GM23248 (cell line): Measurements from ENCODE around the gene GABPB1. TPM values are rescaled to one million over a fixed set of nuclear protein-coding genes. Genes with fewer than 3 reads are reported as not detected.

ENCODE experiments used
- DNase-seq: peaks from one replicate; pipeline ENCODE4 v3.0.0-alpha.2; 2015
- H2AFZ ChIP-seq: fragments of 200-600 bp; sonication (generic); 2 replicates; pipeline ENCODE4 v1.6.1; 2016; ENCODE audit warnings: antibody characterized with exemption
- H3F3A ChIP-seq: fragments of 200-600 bp; sonication (generic); 2 replicates; pipeline ENCODE4 v1.6.1; 2016; ENCODE audit warnings: mild to moderate bottlenecking, antibody characterized with exemption, mixed run types; ENCODE audit not compliant: insufficient read depth
- H3K27ac ChIP-seq: fragments of 200-600 bp; sonication (generic); 2 replicates; pipeline ENCODE4 v1.5.1; 2016; ENCODE audit warnings: mild to moderate bottlenecking
- H3K27me3 ChIP-seq: fragments of 200-600 bp; sonication (generic); replicated peaks from 2 replicates; pipeline ENCODE4 v1.6.1; 2016; ENCODE audit warnings: mild to moderate bottlenecking; ENCODE audit not compliant: insufficient read depth
- H3K36me3 ChIP-seq: fragments of 200-600 bp; sonication (generic); 2 replicates; pipeline ENCODE4 v1.6.1; 2016; ENCODE audit warnings: low read depth, mild to moderate bottlenecking
- H3K4me1 ChIP-seq: fragments of 200-600 bp; sonication (generic); 2 replicates; pipeline ENCODE4 v1.6.1; 2016; ENCODE audit warnings: mild to moderate bottlenecking; ENCODE audit not compliant: insufficient read depth
- H3K4me2 ChIP-seq: fragments of 200-600 bp; sonication (generic); one replicate; pipeline ENCODE4 v1.6.1; 2016; ENCODE audit warnings: mild to moderate bottlenecking; ENCODE audit not compliant: unreplicated experiment
- H3K4me3 ChIP-seq: fragments of 200-600 bp; sonication (generic); 2 replicates; pipeline ENCODE4 v1.5.1; 2016; ENCODE audit warnings: mild to moderate bottlenecking
- H3K79me2 ChIP-seq: fragments of 200-600 bp; sonication (generic); 2 replicates; pipeline ENCODE4 v1.6.1; 2016; ENCODE audit warnings: mild to moderate bottlenecking; ENCODE audit not compliant: insufficient read depth
- H3K9ac ChIP-seq: fragments of 200-600 bp; sonication (generic); 2 replicates; pipeline ENCODE4 v1.6.1; 2016; ENCODE audit warnings: mild to moderate bottlenecking
- H3K9me2 ChIP-seq: fragments of 200-600 bp; sonication (generic); 2 replicates; pipeline ENCODE4 v1.6.1; 2016; ENCODE audit warnings: mixed run types, mild to moderate bottlenecking, moderate library complexity; ENCODE audit not compliant: insufficient read depth
- H3K9me3 ChIP-seq: fragments of 200-600 bp; sonication (generic); one replicate; pipeline ENCODE4 v1.6.1; 2017; ENCODE audit warnings: low read depth
- H4K20me1 ChIP-seq: fragments of 200-600 bp; sonication (generic); 2 replicates; pipeline ENCODE4 v1.6.0; 2016; ENCODE audit not compliant: insufficient read depth
- EZH2 ChIP-seq: fragments of 200-600 bp; sonication (generic); IDR thresholded peaks from 2 replicates; pipeline ENCODE4 v1.6.1; 2018; ENCODE audit warnings: antibody characterized with exemption, mild to moderate bottlenecking; ENCODE audit not compliant: insufficient read depth, poor library complexity, severe bottlenecking
- EZH2phosphoT487 ChIP-seq: fragments of 200-600 bp; sonication (generic); IDR thresholded peaks from 2 replicates; pipeline ENCODE4 v1.6.1; 2018; ENCODE audit warnings: antibody characterized with exemption, moderate library complexity, mild to moderate bottlenecking, low read depth; ENCODE audit not compliant: insufficient read depth
- WGBS, 2 experiments: methylation state at CpG; one replicate each; pipeline ENCODE4 v1.1.6; 2015 to 2017; ENCODE audit warnings: low lambda C conversion rate in 2 of 2, low coverage in 1 of 2; ENCODE audit errors: missing lambda C conversion rate in 2 of 2; 5-methylcytosine and 5-hydroxymethylcytosine counted together
- in situ Hi-C: fragments of 300-500 bp; cut with MboI; formaldehyde crosslinking; loops from 2 replicates; pipeline ENCODE4 v1.15.0; 2020
- polyA plus RNA-seq: library from polyadenylated mRNA; unstranded; fragments of >200 nt; fragmentation: Nextera tagmentation; extraction: Ambion mirVana; gene quantifications from 2 replicates; pipeline ENCODE4 v1.2.1, GENCODE V29; 2016
- total RNA-seq: library from RNA; depleted of rRNA; stranded (reverse); fragments of >200 nt; shearing (Covaris generic); gene quantifications from 2 replicates; pipeline ENCODE4 v1.2.3, GENCODE V29; 2014

GABPB1 gene
- total and polyA plus RNA-seq, 2 experiments from 2014 or later = 22.8 to 32.6 TPM

DNA sequence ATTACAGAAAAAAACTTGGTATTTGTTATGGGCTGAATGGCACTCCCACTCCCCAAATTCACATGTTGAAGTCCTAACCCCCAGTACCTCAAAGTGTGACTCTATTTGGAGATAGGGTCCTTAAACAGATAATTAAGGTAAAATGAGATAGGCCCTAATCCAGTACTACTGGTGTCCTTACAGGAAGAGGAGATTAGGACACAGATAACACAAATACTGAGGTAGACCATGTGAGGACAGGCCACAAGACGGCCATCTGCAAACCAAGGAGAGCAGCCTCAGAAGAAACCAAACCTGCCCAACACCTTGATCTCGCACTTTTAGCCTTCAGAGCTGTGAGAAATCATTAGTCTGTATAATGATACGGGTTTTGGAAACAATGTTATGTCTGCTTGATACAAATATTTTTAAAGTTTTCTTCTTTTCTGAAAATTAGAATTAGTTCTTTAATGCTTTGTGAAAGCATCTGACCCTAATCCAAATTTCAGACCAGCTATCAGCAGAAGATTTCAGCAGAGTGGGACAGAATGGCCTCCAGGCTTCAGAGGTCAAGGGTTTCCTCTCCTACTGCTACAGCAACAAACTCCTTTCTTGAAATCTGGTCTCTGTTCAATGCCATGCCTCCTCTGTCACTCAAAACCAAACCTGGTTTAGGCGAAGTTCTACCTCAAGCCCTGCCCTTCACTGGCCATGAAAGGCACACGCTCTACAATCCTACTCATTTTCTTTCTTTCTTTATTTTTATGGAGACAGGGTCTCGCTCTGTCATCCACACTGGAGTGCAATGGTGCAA is 67.5 kb downstream of the GABPB1 start:
- no peak for DNase-seq
- WGBS, 2 experiments = 98% methylated on average over 6 of the region's 6 CpGs
- TF ChIP-seq EZH2phosphoT487 (no peak), EZH2 (no peak)

DNA sequence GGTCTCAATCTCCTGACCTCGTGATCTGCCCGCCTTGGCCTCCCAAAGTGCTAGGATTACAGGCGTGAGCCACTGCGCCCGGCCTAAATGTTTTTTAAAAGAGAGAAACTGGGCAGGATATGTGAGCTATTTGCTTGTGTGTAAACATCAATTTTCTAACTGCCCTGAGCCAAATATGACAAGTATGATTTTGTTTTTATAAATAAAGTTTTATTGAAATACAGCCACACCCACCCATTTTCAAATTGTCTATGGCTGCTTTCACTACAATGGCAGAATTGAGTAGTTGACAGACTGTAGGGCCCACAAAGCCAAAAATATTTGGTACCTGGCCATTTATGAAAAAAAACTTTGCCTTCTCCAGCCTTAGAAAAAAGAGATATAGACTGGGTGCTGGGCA is 73.6 kb downstream of the GABPB1 start:
- in situ Hi-C loops = no loop called here

More for the DNA sequence above, 67.5 kb downstream of the GABPB1 start:
- Histone ChIP-seq H3K79me2 (no peaks in the 10 kb centered on the region), H3K9ac (no peak overlapping the region), H3K9me2 (no peaks in the 10 kb centered on the region), H3K27me3 (no peaks in the 10 kb centered on the region), H3K4me2 (no peak overlapping the region), H3F3A (no peaks in the 10 kb centered on the region), H3K27ac (no peak overlapping the region), H2AFZ (no peak overlapping the region), H4K20me1 (no peaks in the 10 kb centered on the region), H3K4me3 (no peak overlapping the region), H3K4me1 (no peaks in the 10 kb centered on the region), H3K9me3 (no peaks in the 10 kb centered on the region), H3K36me3 (peaks cover 13% of the 10 kb centered on the region)
- in situ Hi-C loops = no loop called here

DNA sequence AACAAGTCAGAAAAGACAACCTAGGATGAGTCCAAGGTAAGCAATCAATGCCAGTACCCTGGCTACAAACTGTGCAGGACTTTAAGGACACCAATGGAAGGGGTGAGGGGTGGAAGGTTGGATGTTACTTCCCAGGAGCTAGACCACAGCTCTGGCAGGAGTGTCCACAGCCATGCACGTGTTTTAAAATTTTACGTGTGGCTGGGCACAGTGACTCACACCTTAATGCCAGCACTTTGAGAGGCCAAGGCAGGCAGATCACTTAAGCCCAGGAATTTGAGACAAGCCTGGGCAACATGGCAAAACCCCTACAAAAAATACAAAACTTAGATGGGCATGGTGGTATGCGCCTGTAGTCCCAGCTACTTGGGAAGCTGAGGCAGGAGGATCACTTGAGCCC is 74.7 kb downstream of the GABPB1 start:
- Histone ChIP-seq H3K79me2 (no peaks in the 10 kb centered on the region), H3K36me3 (no peaks in the 10 kb centered on the region; the same call in 1 of the 2 replicates), H3K4me1 (no peaks in the 10 kb centered on the region), H4K20me1 (no peaks in the 10 kb centered on the region), H3K27ac (no peak overlapping the region), H3K27me3 (no peaks in the 10 kb centered on the region), H3K9me2 (no peaks in the 10 kb centered on the region), H3K9me3 (no peaks in the 10 kb centered on the region), H2AFZ (no peak overlapping the region), H3F3A (no peaks in the 10 kb centered on the region), H3K9ac (no peak overlapping the region), H3K4me2 (no peak overlapping the region), H3K4me3 (no peak overlapping the region)
- no peak for TF ChIP-seq EZH2phosphoT487
- TF ChIP-seq EZH2 = no peak
- in situ Hi-C loops = no loop called here
- no peak for DNase-seq
- WGBS, 2 experiments = 98 to 100% methylated on average over 3 of the region's 3 CpGs

More for the DNA sequence above, 73.6 kb downstream of the GABPB1 start:
- Histone ChIP-seq H3K9me3 (no peaks in the 10 kb centered on the region), H3K9ac (no peak overlapping the region), H3K9me2 (no peaks in the 10 kb centered on the region), H3K4me1 (no peaks in the 10 kb centered on the region), H4K20me1 (no peaks in the 10 kb centered on the region), H3K4me3 (no peak overlapping the region), H3K27ac (no peak overlapping the region), H3K36me3 (peaks cover 7% of the 10 kb centered on the region), H2AFZ (no peak overlapping the region), H3K79me2 (no peaks in the 10 kb centered on the region), H3K27me3 (no peaks in the 10 kb centered on the region), H3F3A (no peaks in the 10 kb centered on the region), H3K4me2 (no peak overlapping the region)
- no peak for TF ChIP-seq EZH2phosphoT487
- WGBS, 2 experiments = 96% methylated on average over 4 to 5 of the region's 5 CpGs
- no peak for DNase-seq

DNA sequence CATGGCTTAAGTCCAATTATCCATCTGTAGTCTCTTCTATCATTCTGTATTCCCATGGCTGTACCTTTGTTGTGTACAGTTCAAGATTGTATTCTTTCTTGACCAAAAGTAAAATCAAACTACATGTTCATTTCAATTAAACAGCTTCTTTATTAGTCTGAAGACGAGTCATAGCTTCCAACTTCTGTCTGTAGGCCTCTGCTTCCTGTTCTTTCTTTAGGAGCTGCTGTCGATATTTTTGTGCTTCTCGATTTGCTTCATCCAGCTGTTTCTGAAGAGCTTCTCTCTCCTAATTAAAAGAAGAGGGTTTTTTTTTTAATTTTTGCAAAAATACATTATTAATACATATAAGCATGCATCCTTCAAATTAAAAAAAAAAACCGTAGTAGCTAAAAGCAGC is 76.5 kb downstream of the GABPB1 start:
- in situ Hi-C loops = no loop called here
- H3K27me3 ChIP-seq = no peaks in the 10 kb centered on the region
- no peaks in the 10 kb centered on the region for H3K36me3 ChIP-seq
- no peak overlapping the region for H3K27ac ChIP-seq
- H3K4me3 ChIP-seq = no peak overlapping the region
- H4K20me1 ChIP-seq = no peaks in the 10 kb centered on the region
- no peak overlapping the region for H3K4me2 ChIP-seq
- WGBS, 2 experiments = 96 to 100% methylated on average over 4 of the region's 4 CpGs
- no peaks in the 10 kb centered on the region for H3K4me1 ChIP-seq
- no peaks in the 10 kb centered on the region for H3K79me2 ChIP-seq
- H3K9me3 ChIP-seq = no peaks in the 10 kb centered on the region
- H3F3A ChIP-seq = no peaks in the 10 kb centered on the region
- no peak overlapping the region for H3K9ac ChIP-seq
- H2AFZ ChIP-seq = no peak overlapping the region
- no peaks in the 10 kb centered on the region for H3K9me2 ChIP-seq
- no peak for DNase-seq
- TF ChIP-seq EZH2phosphoT487 = no peak

DNA sequence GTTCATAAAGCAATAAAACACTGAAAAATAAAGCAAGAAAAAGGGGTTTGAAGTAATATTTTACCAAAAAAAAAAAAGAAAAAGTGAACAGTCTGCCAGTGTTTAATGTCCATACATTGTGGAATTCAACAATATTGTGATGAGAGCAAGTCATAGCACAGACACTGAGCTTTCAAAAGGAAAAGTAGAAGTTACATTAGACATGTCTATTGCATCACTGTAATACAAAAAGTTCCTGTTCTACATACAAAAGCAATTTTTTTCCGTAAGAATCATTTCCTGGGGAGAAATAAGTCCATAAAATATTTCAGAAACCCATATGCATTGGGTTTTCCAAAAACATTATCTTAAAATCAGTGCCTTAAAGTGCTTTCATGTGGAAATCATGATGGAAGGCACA is 77.6 kb downstream of the GABPB1 start:
- Histone ChIP-seq H3K4me3 (no peak overlapping the region), H2AFZ (no peak overlapping the region), H3K9ac (no peak overlapping the region), H3K79me2 (no peaks in the 10 kb centered on the region), H3K27ac (no peak overlapping the region), H3K4me2 (no peak overlapping the region), H3K4me1 (no peaks in the 10 kb centered on the region), H3K27me3 (no peaks in the 10 kb centered on the region), H3K36me3 (no peaks in the 10 kb centered on the region), H3K9me3 (no peaks in the 10 kb centered on the region), H3K9me2 (no peaks in the 10 kb centered on the region), H3F3A (no peaks in the 10 kb centered on the region), H4K20me1 (no peaks in the 10 kb centered on the region)
- no peak for TF ChIP-seq EZH2phosphoT487
- no peak for TF ChIP-seq EZH2
- 98 to 100% methylated on average over 1 of the region's 1 CpG for WGBS, 2 experiments
- DNase-seq = no peak
- in situ Hi-C loops = no loop called here
